IPS DF 6.9 (cell line): Measurements from ENCODE around the gene MYH9.
"Not testable (repeated sequence)": the region's sequence is repeated elsewhere in the genome, so short reads cannot be mapped to it uniquely, and the experiment has no call there.

Experiments used
- DNase-seq: peaks from one replicate; pipeline ENCODE4 v3.0.0-alpha.2; 2013; ENCODE audit warnings: low read depth, low spot score
- H3K27ac ChIP-seq: one replicate; pipeline ENCODE4 v1.5.1; 2013; ENCODE audit warnings: low read length, control low read depth
- H3K27me3 ChIP-seq: 2 replicates; pipeline ENCODE4 v1.6.1; 2013; ENCODE audit warnings: mild to moderate bottlenecking, low read length; ENCODE audit not compliant: control insufficient read depth, insufficient read depth
- H3K36me3 ChIP-seq: 2 replicates; pipeline ENCODE4 v1.6.1; 2013; ENCODE audit warnings: low read length; ENCODE audit not compliant: control insufficient read depth, insufficient read depth
- H3K4me1 ChIP-seq: 2 replicates; pipeline ENCODE4 v1.6.1; 2013; ENCODE audit warnings: low read length; ENCODE audit not compliant: control insufficient read depth, insufficient read depth
- H3K4me3 ChIP-seq: 2 replicates; pipeline ENCODE4 v1.5.1; 2013; ENCODE audit warnings: mild to moderate bottlenecking, low read length
- H3K9me3 ChIP-seq: 2 replicates; pipeline ENCODE4 v1.6.1; 2013; ENCODE audit warnings: low read length, inconsistent platforms; ENCODE audit not compliant: control insufficient read depth, insufficient read depth
- WGBS: extraction: QIAGEN DNeasy Blood & Tissue Kit; methylation state at CpG from one replicate; pipeline ENCODE4 v1.1.7; 2013; ENCODE audit warnings: mixed read lengths, missing lambda C conversion rate; ENCODE audit not compliant: insufficient read length, insufficient coverage; 5-methylcytosine and 5-hydroxymethylcytosine counted together

MYH9 gene

DNA sequence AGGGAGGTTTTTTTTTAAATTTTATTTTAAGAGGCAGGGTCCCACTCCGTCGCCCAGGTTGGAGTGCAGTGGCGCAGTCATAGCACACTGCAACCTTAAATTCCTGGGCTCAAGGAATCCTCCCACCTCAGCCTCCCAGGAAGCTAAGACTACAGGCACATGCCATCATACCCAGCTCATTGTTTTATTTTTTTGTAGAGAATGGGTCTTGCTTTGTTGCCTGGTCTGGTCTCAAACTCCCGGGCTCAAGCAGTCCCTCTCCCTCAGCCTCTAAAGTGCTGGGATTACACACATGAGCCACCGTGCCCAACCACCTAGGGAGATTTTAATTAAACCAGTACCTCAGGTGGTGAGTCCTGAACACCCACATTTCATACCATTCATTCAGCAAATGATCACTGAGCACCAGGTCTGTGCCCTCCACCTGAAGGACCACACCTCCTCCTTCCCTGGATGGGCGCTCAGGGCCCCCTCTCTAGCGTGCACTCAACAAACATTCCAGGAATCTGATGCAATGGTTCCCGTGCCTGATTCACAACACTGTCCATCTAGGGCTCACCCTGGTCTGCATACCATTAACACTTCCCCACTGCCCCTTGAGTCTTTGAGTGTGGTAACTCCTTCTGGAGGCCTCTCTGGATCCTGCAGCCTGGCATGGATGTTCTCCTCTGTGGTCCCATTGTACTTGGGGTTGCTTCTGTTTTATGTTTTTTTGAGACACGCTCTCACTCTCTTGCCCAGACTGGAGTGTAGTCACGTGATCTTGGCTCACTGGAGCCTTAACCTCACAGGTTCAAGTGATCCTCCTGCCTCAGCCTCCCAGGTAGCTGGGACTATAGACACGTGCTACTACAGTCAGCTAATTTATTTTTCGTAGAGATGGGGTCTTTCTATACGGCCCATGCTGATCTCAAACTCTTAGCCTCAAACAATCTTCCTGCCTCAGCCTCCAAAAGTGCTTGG lies 9.6 kb upstream of the MYH9 start:
- Histone ChIP-seq H3K27me3 (no peaks in the 10 kb centered on the region), H3K36me3 (no peaks in the 10 kb centered on the region), H3K9me3 (no peaks in the 10 kb centered on the region), H3K4me1 (no peaks in the 10 kb centered on the region), H3K27ac (no peak overlapping the region), H3K4me3 (no peak overlapping the region)
- no peak for DNase-seq
- no CpG with 5 or more reads among the region's 13 CpGs for WGBS

DNA sequence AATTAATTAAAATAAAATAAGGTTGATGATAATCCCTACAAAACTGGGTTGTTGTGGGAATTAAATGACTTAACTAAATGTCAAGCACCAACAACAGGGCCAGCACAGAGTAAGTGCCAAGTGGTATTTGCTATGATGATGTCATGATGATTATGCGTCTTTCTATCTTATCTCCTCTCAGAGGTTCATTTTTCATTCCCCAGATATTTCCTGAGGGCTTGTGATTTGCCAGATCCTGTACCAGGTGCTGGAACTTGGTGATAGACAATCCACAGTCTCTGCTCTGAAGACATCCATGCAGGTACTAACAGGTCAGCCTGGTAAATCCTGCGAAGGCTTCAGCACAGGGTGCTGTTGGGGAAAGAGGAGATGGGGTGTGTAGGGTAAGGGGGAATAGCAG lies 8.1 kb upstream of the MYH9 start:
- no CpG with 5 or more reads among the region's 2 CpGs for WGBS
- Histone ChIP-seq H3K9me3 (no peaks in the 10 kb centered on the region), H3K27ac (no peak overlapping the region), H3K27me3 (no peaks in the 10 kb centered on the region), H3K4me3 (no peak overlapping the region), H3K36me3 (no peaks in the 10 kb centered on the region), H3K4me1 (no peaks in the 10 kb centered on the region)
- no peak for DNase-seq

GRCh38 chr22:36395055-36395849 lies 7.5 kb upstream of the MYH9 start:
- no peaks in the 10 kb centered on the region for H3K9me3 ChIP-seq
- H3K4me3 ChIP-seq = no peak overlapping the region
- H3K27ac ChIP-seq = no peak overlapping the region
- no peaks in the 10 kb centered on the region for H3K36me3 ChIP-seq
- H3K27me3 ChIP-seq = no peaks in the 10 kb centered on the region
- no peak for DNase-seq
- no CpG with 5 or more reads among the region's 12 CpGs for whole genome bisulfite sequencing
- no peaks in the 10 kb centered on the region for H3K4me1 ChIP-seq

DNA sequence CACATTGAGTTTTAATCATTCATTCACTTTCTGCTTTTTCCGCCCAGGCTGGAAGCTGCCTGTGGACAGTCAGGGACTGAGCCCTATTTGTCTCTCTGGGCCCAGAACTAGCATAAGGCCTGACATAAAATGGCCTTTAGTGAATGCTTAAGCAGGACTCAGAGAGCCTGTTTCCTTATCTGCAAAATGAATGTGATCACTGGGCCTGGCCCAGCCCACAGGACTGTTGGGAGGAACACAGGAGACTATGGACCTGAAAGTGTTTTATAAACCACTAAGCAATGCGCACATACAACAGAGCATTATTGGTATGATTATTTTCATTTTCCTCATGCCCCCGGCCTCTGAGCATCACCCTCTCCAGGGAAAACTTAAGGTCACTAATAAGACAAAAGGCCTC lies 3.9 kb upstream of the MYH9 start:
- no peak overlapping the region for H3K4me3 ChIP-seq
- WGBS = no CpG with 5 or more reads among the region's 3 CpGs
- H3K4me1 ChIP-seq = no peaks in the 10 kb centered on the region
- H3K36me3 ChIP-seq = no peaks in the 10 kb centered on the region
- no peak overlapping the region for H3K27ac ChIP-seq
- H3K27me3 ChIP-seq = no peaks in the 10 kb centered on the region
- no peak for DNase-seq
- no peaks in the 10 kb centered on the region for H3K9me3 ChIP-seq

GRCh38 chr22:36389122-36389521 lies 1.4 kb upstream of the MYH9 start:
- no CpG with 5 or more reads among the region's 14 CpGs for WGBS
- H3K27me3 ChIP-seq, DNase-seq, H3K36me3 ChIP-seq, H3K9me3 ChIP-seq, H3K4me1 ChIP-seq, H3K27ac ChIP-seq, H3K4me3 ChIP-seq: not testable (repeated sequence)

- peak overlapping the region; percentile 86; the same call in 1 of the 2 replicates for H3K4me3 ChIP-seq
- no peak for DNase-seq
- no peaks in the 10 kb centered on the region for H3K27me3 ChIP-seq
- no peak overlapping the region for H3K27ac ChIP-seq
- H3K4me1 ChIP-seq = peaks cover 4% of the 10 kb centered on the region
- 0 out of 2 replicates have a peak, but pooled peaks cover 2% of the 10 kb centered on the region for H3K36me3 ChIP-seq
- no CpG with 5 or more reads among the region's 31 CpGs for WGBS
- no peaks in the 10 kb centered on the region for H3K9me3 ChIP-seq
These were observed 133 bp downstream of the MYH9 start for GRCh38 chr22:36387709-36387958.

GRCh38 chr22:36386900-36387708 lies 663 bp downstream of the MYH9 start:
- peaks cover 4% of the 10 kb centered on the region for H3K4me1 ChIP-seq
- no peak for DNase-seq
- 0 out of 2 replicates have a peak, but pooled peaks cover 2% of the 10 kb centered on the region for H3K36me3 ChIP-seq
- no peak overlapping the region for H3K27ac ChIP-seq
- H3K4me3 ChIP-seq = peak overlapping the region; percentile 86
- H3K27me3 ChIP-seq = no peaks in the 10 kb centered on the region
- no peaks in the 10 kb centered on the region for H3K9me3 ChIP-seq
- WGBS = no CpG with 5 or more reads among the region's 91 CpGs

DNA sequence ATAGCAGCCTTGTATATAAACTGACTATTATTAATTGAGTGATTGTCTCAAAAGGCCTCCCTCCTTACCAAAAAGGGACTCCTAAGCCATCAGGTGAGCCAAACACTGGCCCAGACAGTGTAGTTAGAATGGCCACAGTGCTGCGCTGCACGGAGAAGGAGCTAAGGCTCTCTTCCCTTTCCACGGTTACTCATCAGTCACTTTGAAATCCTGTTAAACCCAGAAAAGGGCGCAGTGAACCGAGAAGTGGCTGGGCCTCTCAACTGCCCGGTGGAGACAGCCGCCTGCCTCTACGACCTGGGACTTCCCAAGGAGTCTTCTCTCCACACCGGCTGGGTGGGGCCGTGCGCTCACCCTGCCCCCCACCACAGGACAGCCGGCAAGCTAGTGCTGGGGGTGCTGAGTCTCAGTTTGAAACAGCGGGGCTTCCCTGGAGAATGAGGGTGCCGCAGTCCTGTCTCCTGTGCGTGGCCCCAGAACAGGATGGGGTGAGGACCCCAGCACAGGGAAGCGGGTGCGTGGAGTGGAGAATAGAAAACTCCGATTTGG lies 1.3 kb downstream of the MYH9 start:
- Histone ChIP-seq H3K27ac (no peak overlapping the region), H3K4me1 (peaks cover 4% of the 10 kb centered on the region), H3K36me3 (0 out of 2 replicates have a peak, but pooled peaks cover 2% of the 10 kb centered on the region), H3K27me3 (no peaks in the 10 kb centered on the region), H3K4me3 (peak overlapping the region; percentile 86), H3K9me3 (no peaks in the 10 kb centered on the region)
- no CpG with 5 or more reads among the region's 18 CpGs for WGBS
- DNase-seq = no peak

DNA sequence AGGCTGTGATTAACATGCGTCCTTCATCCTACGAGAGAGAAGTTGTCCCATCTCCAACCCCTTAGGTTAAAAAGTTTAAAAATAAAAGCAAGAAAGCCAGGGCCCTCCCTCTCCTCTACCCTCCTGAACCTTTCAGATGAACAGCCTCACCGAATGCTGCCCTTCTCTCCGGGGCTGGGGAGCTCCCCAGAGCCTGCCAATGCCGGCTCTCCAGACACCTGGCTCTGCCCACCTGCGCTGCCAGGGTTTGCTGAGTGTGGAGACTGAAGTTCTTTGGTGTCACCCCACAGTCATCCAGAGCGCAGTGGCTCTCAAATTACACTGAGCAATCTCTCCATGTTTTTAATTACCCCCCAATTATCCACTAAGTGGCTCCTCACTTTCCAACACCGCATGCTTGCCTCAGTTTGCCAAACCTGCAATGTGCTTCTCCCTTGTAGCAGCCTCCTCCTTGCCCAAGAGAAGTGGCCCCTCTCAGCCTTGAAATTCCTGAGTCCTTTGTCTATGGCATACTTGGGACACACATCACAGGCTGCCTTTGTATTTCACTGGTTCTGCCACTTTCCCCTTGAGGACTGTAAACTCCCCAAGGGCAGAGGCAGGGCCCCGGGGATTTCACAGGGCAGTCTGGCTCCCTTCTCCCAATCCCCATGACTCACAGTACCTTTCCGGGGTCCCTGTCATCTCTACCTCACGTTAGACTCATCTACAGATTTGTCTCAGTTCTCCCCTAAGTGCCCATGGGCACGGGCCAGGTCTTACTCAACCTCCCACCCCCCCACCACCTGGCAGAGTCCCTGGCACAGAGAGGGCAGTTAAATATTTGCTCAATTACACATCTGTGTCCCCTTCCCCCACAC lies 2.0 kb downstream of the MYH9 start:
- no CpG with 5 or more reads among the region's 12 CpGs for WGBS
- no peak for DNase-seq
- no peaks in the 10 kb centered on the region for H3K27me3 ChIP-seq
- no peaks in the 10 kb centered on the region for H3K9me3 ChIP-seq
- H3K27ac ChIP-seq = no peak overlapping the region
- peak overlapping the region; percentile 86; the same call in 1 of the 2 replicates for H3K4me3 ChIP-seq
- H3K4me1 ChIP-seq = peaks cover 4% of the 10 kb centered on the region
- 0 out of 2 replicates have a peak, but pooled peaks cover 2% of the 10 kb centered on the region for H3K36me3 ChIP-seq
